ENCODE measurements around the gene ZNF91.

Gene ZNF91

DNA sequence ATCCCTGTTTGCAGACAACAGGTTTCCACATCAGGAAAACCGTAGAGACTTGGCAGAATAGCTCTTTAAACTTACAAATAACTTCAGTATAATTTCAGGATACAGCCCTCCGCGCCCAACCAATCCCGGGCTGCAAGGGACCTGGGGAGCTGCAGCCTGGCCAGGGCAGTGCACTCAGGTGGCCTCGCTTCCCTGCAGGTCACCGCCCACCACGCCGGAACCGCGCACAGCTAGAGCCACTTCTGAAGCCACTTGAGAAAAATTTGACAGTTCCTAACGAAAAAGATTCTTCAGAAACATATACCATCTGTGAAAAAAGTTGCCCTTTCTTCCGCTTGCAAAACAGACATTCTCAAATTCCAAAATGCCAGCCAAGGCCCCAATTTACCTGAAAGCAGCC, 11.1 kb downstream of the ZNF91 start:
- Histone ChIP-seq H3K4me3 (ENCODE audit: low read depth, low read length) (no peak overlapping the region), H3K9me3 (ENCODE audit: control insufficient read depth, insufficient read depth, low read depth, low read length) (no peaks in the 10 kb centered on the region), H3K36me3 (ENCODE audit: control insufficient read depth in 2 of 2, insufficient read depth in 1 of 2, low read length in 2 of 2) (peaks cover 0 to 62% of the 10 kb centered on the region in 2 experiments; a peak in 1 of 3 replicates), H3K27ac (ENCODE audit: extremely low read depth, low read depth, low read length) (no peak overlapping the region), H3K4me1 (ENCODE audit: control insufficient read depth, insufficient read depth, low read length) (no peaks in the 10 kb centered on the region)
- ChIA-PET POLR2A (no interaction called here), CTCF (no interaction called here)
- TF ChIP-seq, protein P1, sequence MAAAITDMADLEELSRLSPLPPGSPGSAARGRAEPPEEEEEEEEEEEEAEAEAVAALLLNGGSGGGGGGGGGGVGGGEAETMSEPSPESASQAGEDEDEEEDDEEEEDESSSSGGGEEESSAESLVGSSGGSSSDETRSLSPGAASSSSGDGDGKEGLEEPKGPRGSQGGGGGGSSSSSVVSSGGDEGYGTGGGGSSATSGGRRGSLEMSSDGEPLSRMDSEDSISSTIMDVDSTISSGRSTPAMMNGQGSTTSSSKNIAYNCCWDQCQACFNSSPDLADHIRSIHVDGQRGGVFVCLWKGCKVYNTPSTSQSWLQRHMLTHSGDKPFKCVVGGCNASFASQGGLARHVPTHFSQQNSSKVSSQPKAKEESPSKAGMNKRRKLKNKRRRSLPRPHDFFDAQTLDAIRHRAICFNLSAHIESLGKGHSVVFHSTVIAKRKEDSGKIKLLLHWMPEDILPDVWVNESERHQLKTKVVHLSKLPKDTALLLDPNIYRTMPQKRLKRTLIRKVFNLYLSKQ (tag by site-specific recombination; IDR thresholded peaks at IDR 0.05; ENCODE audit: borderline replicate concordance), result no peak
- TF ChIP-seq KLF16 (tag by site-specific recombination; IDR thresholded peaks at IDR 0.05), result no peak
- TF ChIP-seq, protein P2, sequence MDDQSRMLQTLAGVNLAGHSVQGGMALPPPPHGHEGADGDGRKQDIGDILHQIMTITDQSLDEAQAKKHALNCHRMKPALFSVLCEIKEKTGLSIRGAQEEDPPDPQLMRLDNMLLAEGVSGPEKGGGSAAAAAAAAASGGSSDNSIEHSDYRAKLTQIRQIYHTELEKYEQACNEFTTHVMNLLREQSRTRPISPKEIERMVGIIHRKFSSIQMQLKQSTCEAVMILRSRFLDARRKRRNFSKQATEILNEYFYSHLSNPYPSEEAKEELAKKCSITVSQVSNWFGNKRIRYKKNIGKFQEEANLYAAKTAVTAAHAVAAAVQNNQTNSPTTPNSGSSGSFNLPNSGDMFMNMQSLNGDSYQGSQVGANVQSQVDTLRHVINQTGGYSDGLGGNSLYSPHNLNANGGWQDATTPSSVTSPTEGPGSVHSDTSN (CRISPR knock-in tag; IDR thresholded peaks at IDR 0.05), result no peak
- no peak for TF ChIP-seq ZNF561 (tag by site-specific recombination; IDR thresholded peaks at IDR 0.05; ENCODE audit: borderline replicate concordance)
- no peak for TF ChIP-seq ZNF843 (tag by site-specific recombination; IDR thresholded peaks at IDR 0.05)
- no peak for TF ChIP-seq ZNF335 (tag by site-specific recombination; conservative IDR thresholded peaks at IDR 0.05)
- TF ChIP-seq ZNF274 (IDR thresholded peaks at IDR 0.05; ENCODE audit: low read length), result no peak
- no peak for TF ChIP-seq ZNF274 (tag by site-specific recombination; IDR thresholded peaks at IDR 0.05; ENCODE audit: borderline replicate concordance)
- no peak for TF ChIP-seq HOXA7 (CRISPR knock-in tag; IDR thresholded peaks at IDR 0.05; ENCODE audit: borderline replicate concordance)
- no peak for TF ChIP-seq KLF8 (tag by site-specific recombination; IDR thresholded peaks at IDR 0.05)
- TF ChIP-seq, protein P3, sequence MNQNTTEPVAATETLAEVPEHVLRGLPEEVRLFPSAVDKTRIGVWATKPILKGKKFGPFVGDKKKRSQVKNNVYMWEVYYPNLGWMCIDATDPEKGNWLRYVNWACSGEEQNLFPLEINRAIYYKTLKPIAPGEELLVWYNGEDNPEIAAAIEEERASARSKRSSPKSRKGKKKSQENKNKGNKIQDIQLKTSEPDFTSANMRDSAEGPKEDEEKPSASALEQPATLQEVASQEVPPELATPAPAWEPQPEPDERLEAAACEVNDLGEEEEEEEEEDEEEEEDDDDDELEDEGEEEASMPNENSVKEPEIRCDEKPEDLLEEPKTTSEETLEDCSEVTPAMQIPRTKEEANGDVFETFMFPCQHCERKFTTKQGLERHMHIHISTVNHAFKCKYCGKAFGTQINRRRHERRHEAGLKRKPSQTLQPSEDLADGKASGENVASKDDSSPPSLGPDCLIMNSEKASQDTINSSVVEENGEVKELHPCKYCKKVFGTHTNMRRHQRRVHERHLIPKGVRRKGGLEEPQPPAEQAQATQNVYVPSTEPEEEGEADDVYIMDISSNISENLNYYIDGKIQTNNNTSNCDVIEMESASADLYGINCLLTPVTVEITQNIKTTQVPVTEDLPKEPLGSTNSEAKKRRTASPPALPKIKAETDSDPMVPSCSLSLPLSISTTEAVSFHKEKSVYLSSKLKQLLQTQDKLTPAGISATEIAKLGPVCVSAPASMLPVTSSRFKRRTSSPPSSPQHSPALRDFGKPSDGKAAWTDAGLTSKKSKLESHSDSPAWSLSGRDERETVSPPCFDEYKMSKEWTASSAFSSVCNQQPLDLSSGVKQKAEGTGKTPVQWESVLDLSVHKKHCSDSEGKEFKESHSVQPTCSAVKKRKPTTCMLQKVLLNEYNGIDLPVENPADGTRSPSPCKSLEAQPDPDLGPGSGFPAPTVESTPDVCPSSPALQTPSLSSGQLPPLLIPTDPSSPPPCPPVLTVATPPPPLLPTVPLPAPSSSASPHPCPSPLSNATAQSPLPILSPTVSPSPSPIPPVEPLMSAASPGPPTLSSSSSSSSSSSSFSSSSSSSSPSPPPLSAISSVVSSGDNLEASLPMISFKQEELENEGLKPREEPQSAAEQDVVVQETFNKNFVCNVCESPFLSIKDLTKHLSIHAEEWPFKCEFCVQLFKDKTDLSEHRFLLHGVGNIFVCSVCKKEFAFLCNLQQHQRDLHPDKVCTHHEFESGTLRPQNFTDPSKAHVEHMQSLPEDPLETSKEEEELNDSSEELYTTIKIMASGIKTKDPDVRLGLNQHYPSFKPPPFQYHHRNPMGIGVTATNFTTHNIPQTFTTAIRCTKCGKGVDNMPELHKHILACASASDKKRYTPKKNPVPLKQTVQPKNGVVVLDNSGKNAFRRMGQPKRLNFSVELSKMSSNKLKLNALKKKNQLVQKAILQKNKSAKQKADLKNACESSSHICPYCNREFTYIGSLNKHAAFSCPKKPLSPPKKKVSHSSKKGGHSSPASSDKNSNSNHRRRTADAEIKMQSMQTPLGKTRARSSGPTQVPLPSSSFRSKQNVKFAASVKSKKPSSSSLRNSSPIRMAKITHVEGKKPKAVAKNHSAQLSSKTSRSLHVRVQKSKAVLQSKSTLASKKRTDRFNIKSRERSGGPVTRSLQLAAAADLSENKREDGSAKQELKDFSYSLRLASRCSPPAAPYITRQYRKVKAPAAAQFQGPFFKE (tag by site-specific recombination; IDR thresholded peaks at IDR 0.05; ENCODE audit: borderline replicate concordance), result no peak
- no peak for TF ChIP-seq YY2 (tag by site-specific recombination; IDR thresholded peaks at IDR 0.05)
- TF ChIP-seq, protein P4, sequence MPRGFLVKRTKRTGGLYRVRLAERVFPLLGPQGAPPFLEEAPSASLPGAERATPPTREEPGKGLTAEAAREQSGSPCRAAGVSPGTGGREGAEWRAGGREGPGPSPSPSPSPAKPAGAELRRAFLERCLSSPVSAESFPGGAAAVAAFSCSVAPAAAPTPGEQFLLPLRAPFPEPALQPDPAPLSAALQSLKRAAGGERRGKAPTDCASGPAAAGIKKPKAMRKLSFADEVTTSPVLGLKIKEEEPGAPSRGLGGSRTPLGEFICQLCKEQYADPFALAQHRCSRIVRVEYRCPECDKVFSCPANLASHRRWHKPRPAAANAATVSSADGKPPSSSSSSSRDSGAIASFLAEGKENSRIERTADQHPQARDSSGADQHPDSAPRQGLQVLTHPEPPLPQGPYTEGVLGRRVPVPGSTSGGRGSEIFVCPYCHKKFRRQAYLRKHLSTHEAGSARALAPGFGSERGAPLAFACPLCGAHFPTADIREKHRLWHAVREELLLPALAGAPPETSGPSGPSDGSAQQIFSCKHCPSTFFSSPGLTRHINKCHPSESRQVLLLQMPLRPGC (tag by site-specific recombination; IDR thresholded peaks at IDR 0.05), result no peak
- TF ChIP-seq ZBTB20 (tag by site-specific recombination; IDR thresholded peaks at IDR 0.05), result no peak
- TF ChIP-seq, protein P5, sequence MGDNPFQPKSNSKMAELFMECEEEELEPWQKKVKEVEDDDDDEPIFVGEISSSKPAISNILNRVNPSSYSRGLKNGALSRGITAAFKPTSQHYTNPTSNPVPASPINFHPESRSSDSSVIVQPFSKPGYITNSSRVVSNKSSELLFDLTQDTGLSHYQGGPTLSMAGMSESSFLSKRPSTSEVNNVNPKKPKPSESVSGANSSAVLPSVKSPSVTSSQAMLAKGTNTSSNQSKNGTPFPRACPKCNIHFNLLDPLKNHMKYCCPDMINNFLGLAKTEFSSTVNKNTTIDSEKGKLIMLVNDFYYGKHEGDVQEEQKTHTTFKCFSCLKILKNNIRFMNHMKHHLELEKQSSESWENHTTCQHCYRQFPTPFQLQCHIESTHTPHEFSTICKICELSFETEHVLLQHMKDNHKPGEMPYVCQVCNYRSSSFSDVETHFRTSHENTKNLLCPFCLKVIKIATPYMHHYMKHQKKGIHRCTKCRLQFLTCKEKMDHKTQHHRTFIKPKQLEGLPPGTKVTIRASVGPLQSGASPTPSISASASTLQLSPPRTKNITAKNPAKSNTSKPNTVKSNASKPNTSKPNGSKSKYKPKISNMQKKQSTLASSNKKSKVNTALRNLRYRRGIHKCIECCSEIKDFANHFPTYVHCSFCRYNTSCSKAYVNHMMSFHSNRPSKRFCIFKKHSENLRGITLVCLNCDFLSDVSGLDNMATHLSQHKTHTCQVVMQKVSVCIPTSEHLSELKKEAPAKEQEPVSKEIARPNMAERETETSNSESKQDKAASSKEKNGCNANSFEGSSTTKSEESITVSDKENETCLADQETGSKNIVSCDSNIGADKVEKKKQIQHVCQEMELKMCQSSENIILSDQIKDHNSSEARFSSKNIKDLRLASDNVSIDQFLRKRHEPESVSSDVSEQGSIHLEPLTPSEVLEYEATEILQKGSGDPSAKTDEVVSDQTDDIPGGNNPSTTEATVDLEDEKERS (tag by site-specific recombination; IDR thresholded peaks at IDR 0.05), result no peak
- TF ChIP-seq, protein P6, sequence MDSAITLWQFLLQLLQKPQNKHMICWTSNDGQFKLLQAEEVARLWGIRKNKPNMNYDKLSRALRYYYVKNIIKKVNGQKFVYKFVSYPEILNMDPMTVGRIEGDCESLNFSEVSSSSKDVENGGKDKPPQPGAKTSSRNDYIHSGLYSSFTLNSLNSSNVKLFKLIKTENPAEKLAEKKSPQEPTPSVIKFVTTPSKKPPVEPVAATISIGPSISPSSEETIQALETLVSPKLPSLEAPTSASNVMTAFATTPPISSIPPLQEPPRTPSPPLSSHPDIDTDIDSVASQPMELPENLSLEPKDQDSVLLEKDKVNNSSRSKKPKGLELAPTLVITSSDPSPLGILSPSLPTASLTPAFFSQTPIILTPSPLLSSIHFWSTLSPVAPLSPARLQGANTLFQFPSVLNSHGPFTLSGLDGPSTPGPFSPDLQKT (IDR thresholded peaks at IDR 0.05; ENCODE audit: borderline replicate concordance, low read depth, low read length), result no peak
- TF ChIP-seq OSR2 (tag by site-specific recombination; IDR thresholded peaks at IDR 0.05), result no peak
- TF ChIP-seq ZNF530 (tag by site-specific recombination; IDR thresholded peaks at IDR 0.05; ENCODE audit: low read depth), result no peak
- no peak for TF ChIP-seq ZNF664 (tag by site-specific recombination; IDR thresholded peaks at IDR 0.05)
- TF ChIP-seq, protein P7, sequence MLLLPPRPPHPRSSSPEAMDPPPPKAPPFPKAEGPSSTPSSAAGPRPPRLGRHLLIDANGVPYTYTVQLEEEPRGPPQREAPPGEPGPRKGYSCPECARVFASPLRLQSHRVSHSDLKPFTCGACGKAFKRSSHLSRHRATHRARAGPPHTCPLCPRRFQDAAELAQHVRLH (tag by site-specific recombination; IDR thresholded peaks at IDR 0.05), result no peak

All from HEK293 (cell line).